Activated T-cell treated with anti-CD3 and anti-CD28 coated beads, Interleukin-2, amount 50 U/mL, for 72 hours (primary cell): ENCODE data around the gene SNAP25. TPM values are rescaled to one million over a fixed set of nuclear protein-coding genes. Genes with fewer than 3 reads are reported as not detected.

Source experiments
- ATAC-seq, 2 donors: fragments of 150-1000 bp; cut with Tn5 transposase; replicated peaks in 1 of 2; 2 replicates each; pipeline ENCODE4 v1.10.0; 2021; ENCODE audit warnings: moderate library complexity in 2 of 2, mild to moderate bottlenecking in 1 of 2
- DNase-seq, 2 donors: peaks; one replicate each; pipeline ENCODE4 v3.0.0; 2021 to 2022; ENCODE audit warnings: mixed read lengths in 1 of 2
- H3K27ac Mint-ChIP-seq: one replicate; pipeline ENCODE4 v1.8.0; 2022; ENCODE audit warnings: mild to moderate bottlenecking, moderate library complexity, mixed read lengths
- H3K27me3 Mint-ChIP-seq: one replicate; pipeline ENCODE4 v1.8.0; 2022; ENCODE audit warnings: low read depth, mixed read lengths
- H3K36me3 Mint-ChIP-seq, 2 donors: one replicate each; pipeline ENCODE4 v1.8.0; 2022; ENCODE audit warnings: mixed read lengths in 2 of 2, mild to moderate bottlenecking in 1 of 2; ENCODE audit not compliant: insufficient read depth in 2 of 2
- H3K4me1 Mint-ChIP-seq: one replicate; pipeline ENCODE4 v1.8.0; 2022; ENCODE audit warnings: low read depth, mixed read lengths
- H3K4me3 Mint-ChIP-seq, 2 donors: one replicate each; pipeline ENCODE4 v1.8.0; 2022; ENCODE audit warnings: mild to moderate bottlenecking in 2 of 2, mixed read lengths in 2 of 2, moderate library complexity in 2 of 2
- H3K9me3 Mint-ChIP-seq, 2 donors: one replicate each; pipeline ENCODE4 v1.8.0; 2022; ENCODE audit warnings: mixed read lengths in 2 of 2
- total RNA-seq, 2 donors: library from RNA; stranded (reverse); gene quantifications; one replicate each; pipeline ENCODE4 v1.2.3, GENCODE V29; 2022

SNAP25 gene
- total RNA-seq, 2 donors from 2014 or later, result 5.6 to 6.9 TPM

- Mint-ChIP-seq H3K9me3 (no peaks in the 10 kb centered on the region), H3K36me3 (peaks cover 0 to 2% of the 10 kb centered on the region in 2 donors), H3K4me3 (no peak overlapping the region), H3K4me1 (no peaks in the 10 kb centered on the region), H3K27ac (no peak overlapping the region), H3K27me3 (peaks cover 16% of the 10 kb centered on the region)
- no peak for ATAC-seq
- no peak for DNase-seq
Measured at GRCh38 chr20:10280018-10280908, 61.6 kb downstream of the SNAP25 start.

DNA sequence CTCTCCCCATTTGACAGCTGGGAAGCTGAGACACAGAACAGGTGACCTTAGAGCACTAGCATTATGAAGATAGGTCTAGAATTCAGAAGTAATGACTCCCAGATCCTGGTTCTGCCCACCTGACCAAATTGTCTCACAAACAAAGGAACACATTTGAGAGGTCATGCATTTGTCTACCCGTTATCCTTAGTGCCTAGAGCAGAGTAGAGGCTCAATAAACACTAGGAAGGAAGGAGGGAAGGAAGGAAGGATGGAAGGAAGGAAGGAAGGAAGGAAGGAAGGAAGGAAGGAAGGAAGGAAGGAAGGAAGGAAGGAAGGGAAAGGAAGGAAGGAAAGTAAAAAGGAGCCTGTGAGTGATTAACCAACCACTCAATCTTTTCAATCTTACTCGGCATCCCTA is 63.3 kb downstream of the SNAP25 start:
- DNase-seq (no peak), ATAC-seq (no peak)
- H3K4me1 Mint-ChIP-seq, result no peaks in the 10 kb centered on the region
- H3K27me3 Mint-ChIP-seq, result peaks cover 16% of the 10 kb centered on the region
- peaks cover 0 to 2% of the 10 kb centered on the region in 2 donors for H3K36me3 Mint-ChIP-seq
- no peak overlapping the region for H3K27ac Mint-ChIP-seq
- H3K4me3 Mint-ChIP-seq, result no peak overlapping the region
- H3K9me3 Mint-ChIP-seq, result no peaks in the 10 kb centered on the region

DNA sequence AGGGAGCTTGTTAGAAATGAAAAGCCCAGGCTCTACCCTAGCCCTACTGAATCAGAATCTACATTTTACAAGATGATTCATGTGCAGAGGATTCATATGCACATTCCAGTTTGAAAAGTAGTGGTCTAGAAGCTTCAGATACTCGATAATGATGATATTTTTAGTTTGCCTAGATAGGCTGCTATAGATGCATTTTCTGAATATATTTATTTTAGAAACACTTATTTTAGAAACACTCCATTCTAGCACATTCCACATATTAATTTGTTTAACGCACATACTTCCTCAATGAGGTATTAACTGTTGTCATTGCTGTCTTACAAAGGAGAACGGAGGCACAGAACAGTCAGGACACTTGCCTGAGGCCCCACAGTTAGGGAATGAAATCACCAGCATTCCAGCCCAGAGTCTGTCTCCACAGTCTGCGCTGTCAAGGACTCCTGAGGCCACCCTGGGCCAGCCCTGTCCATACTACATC is 64.4 kb downstream of the SNAP25 start:
- H3K9me3 Mint-ChIP-seq, result no peaks in the 10 kb centered on the region
- no peak overlapping the region for H3K4me3 Mint-ChIP-seq
- no peaks in the 10 kb centered on the region for H3K4me1 Mint-ChIP-seq
- no peak overlapping the region for H3K27ac Mint-ChIP-seq
- peaks cover 16% of the 10 kb centered on the region for H3K27me3 Mint-ChIP-seq
- H3K36me3 Mint-ChIP-seq, result peaks cover 0 to 2% of the 10 kb centered on the region in 2 donors
- no peak for DNase-seq
- ATAC-seq, result no peak

DNA sequence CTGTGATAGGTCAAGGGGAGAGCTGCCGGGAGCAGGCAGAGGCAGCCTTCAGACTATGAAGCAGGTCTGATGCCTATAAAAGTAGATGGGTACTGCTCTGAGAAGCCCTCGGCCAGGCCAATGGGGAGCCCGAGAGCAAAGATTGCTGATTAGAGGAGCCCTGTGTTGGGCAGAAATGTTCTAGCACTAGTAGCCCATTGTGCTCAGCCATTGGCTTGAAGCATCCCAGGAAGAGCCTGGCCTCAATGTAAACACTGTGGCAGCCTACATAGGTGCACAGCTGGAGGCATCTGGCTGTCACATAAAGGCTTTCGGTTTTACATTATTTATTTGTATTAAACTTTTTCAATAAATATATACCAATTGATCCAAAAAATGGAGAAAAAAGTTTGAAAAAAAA is 67.7 kb downstream of the SNAP25 start:
- Mint-ChIP-seq H3K27me3 (peaks cover 7% of the 10 kb centered on the region), H3K4me3 (no peak overlapping the region)
- no peak for ATAC-seq

GRCh38 chr20:10288421-10288820 is 69.8 kb downstream of the SNAP25 start:
- ATAC-seq, result no peak
- DNase-seq, result no peak
- no peaks in the 10 kb centered on the region for H3K4me1 Mint-ChIP-seq
- H3K27me3 Mint-ChIP-seq, result peaks cover 7% of the 10 kb centered on the region
- H3K27ac Mint-ChIP-seq, result no peak overlapping the region
- no peaks in the 10 kb centered on the region for H3K9me3 Mint-ChIP-seq
- no peaks in the 10 kb centered on the region for H3K36me3 Mint-ChIP-seq
- H3K4me3 Mint-ChIP-seq, result no peak overlapping the region

More for the DNA sequence above, 67.7 kb downstream of the SNAP25 start:
- Mint-ChIP-seq H3K36me3 (peaks cover 0 to 2% of the 10 kb centered on the region in 2 donors), H3K4me1 (no peaks in the 10 kb centered on the region), H3K9me3 (no peaks in the 10 kb centered on the region), H3K27ac (no peak overlapping the region)
- DNase-seq, result no peak

GRCh38 chr20:10288954-10289646 is 70.5 kb downstream of the SNAP25 start:
- Mint-ChIP-seq H3K4me3 (no peak overlapping the region), H3K27me3 (peaks cover 7% of the 10 kb centered on the region), H3K27ac (no peak overlapping the region), H3K36me3 (no peaks in the 10 kb centered on the region), H3K9me3 (no peaks in the 10 kb centered on the region), H3K4me1 (no peaks in the 10 kb centered on the region)
- DNase-seq (no peak), ATAC-seq (no peak)

DNA sequence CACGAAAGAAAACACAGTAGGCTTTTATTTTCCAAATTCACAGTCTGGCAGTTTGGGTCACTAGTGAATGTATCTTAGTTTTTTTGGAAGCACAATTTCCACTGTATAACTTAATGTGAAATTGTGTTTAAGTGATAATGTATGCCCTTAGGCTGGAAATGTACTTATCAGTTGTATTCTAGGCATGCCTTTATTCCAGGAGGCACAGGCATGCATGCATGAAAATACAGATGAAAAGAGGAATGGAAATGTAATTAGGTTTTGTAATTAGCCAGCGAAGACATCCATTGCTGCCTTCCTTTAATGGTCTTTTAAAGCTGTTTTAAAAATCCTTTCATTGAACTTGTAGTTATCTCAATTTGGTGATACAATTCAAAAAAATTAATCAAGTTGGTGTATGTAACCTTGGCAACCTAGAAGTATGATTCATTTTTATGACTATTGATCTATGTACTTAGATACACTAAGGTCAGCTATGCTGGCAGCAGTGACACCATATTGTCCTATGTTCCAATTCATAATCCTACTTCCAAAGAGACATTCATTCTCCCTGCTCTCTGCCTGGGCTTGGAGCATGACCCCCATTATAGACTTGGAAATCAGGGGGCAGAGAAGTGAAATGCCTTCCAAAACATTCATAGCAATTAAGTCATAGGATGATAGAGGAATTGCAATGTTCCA is 73.1 kb downstream of the SNAP25 start:
- ATAC-seq (no peak), DNase-seq (no peak)
- Mint-ChIP-seq H3K27me3 (peaks cover 7% of the 10 kb centered on the region), H3K4me1 (no peaks in the 10 kb centered on the region), H3K9me3 (no peaks in the 10 kb centered on the region), H3K36me3 (no peaks in the 10 kb centered on the region), H3K27ac (no peak overlapping the region), H3K4me3 (no peak overlapping the region)

- Mint-ChIP-seq H3K9me3 (peaks cover 0 to 1% of the 10 kb centered on the region in 2 donors), H3K4me3 (no peak overlapping the region), H3K27me3 (peaks cover 19% of the 10 kb centered on the region), H3K36me3 (no peaks in the 10 kb centered on the region), H3K27ac (no peak overlapping the region), H3K4me1 (no peaks in the 10 kb centered on the region)
- DNase-seq (no peak), ATAC-seq (no peak)
Measured at GRCh38 chr20:10297223-10297622, 78.6 kb downstream of the SNAP25 start.

- peaks cover 14% of the 10 kb centered on the region for H3K27me3 Mint-ChIP-seq
- no peak overlapping the region for H3K27ac Mint-ChIP-seq
- DNase-seq (no peak), ATAC-seq (no peak)
- no peaks in the 10 kb centered on the region for H3K36me3 Mint-ChIP-seq
- no peak overlapping the region for H3K4me3 Mint-ChIP-seq
- H3K4me1 Mint-ChIP-seq, result no peaks in the 10 kb centered on the region
- peaks cover 0 to 1% of the 10 kb centered on the region in 2 donors for H3K9me3 Mint-ChIP-seq
Measured at GRCh38 chr20:10297684-10298240, 79.1 kb downstream of the SNAP25 start.

DNA sequence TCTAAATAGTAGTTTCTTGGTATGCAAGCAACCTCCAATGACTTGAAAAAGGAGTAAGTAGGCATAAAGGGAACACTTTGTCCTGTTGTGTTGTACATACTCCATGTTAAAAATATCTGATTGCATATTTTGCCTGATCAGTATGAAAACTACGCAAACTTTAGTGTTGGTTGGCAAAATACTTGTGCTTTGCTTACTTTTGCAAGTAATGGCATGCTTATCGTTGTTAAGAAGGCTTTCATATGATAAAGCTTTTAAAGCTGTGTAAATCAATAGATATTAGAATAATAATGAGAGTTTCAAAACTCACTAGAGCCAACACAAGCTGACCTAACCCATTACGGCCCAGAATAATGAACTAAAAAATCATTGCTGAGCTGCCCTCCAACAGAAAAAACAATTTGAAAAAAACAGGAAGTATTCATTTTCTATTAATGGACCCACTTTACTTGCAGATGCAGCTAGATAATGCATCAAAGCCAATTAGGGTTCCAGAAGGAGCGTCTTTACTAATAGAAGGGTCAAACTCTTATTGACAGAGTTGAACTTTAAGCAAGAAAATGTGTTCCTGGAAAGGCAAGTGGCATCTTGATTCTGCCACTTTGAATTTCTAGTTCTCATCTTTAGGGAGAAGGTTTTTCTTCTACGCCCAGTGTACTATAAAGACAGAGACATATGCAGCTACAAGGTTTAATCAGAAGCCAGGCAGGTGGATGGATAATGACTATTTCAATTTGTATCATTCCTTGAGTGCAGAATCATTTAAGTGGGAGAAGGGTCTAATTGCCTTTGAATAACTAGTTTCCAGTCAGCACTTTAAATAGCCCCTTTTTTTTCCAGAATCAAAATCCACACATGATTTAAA is 82.2 kb downstream of the SNAP25 start:
- H3K9me3 Mint-ChIP-seq, result peaks cover 0 to 1% of the 10 kb centered on the region in 2 donors
- H3K36me3 Mint-ChIP-seq, result no peaks in the 10 kb centered on the region
- peaks cover 19% of the 10 kb centered on the region for H3K27me3 Mint-ChIP-seq
- H3K27ac Mint-ChIP-seq, result no peak overlapping the region
- DNase-seq (no peak), ATAC-seq (no peak)
- no peak overlapping the region for H3K4me3 Mint-ChIP-seq
- no peaks in the 10 kb centered on the region for H3K4me1 Mint-ChIP-seq

DNA sequence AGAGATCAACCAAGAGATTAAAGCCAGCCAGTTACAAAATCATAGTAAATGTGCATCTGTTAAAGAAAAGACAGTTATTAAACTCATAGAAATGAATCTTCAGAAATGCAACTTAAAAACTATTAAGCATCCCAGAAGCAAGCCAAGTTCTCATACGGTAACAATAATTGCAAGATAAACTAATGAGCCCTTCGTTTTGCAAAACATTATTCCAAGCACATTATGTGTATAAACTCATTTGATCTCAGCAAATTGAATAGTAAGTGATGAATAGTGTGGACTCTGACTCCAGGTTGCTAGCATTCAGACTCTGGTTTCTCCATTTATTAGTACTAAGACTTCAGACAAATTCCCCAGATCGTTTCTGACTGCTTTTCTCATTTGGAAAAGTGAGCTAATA is 85.2 kb downstream of the SNAP25 start:
- Mint-ChIP-seq H3K9me3 (peaks cover 3% of the 10 kb centered on the region in 2 donors), H3K27me3 (peaks cover 24% of the 10 kb centered on the region), H3K4me3 (no peak overlapping the region), H3K27ac (no peak overlapping the region), H3K36me3 (no peaks in the 10 kb centered on the region), H3K4me1 (no peaks in the 10 kb centered on the region)
- ATAC-seq (no peak), DNase-seq (no peak)

GRCh38 chr20:10304471-10305046 is 85.9 kb downstream of the SNAP25 start:
- Mint-ChIP-seq H3K27ac (no peak overlapping the region), H3K27me3 (peaks cover 22% of the 10 kb centered on the region), H3K9me3 (peaks cover 3 to 4% of the 10 kb centered on the region in 2 donors), H3K4me1 (no peaks in the 10 kb centered on the region), H3K4me3 (no peak overlapping the region), H3K36me3 (no peaks in the 10 kb centered on the region)
- DNase-seq (no peak), ATAC-seq (no peak)
